K562 (cell line): Measurements from ENCODE around the gene CLDND1.

Source experiments
- CC2D1A ChIP-seq: fragments of 450-650 bp; IDR thresholded peaks from 2 replicates; pipeline ENCODE4 v1.6.1; 2017; ENCODE audit warnings: mild to moderate bottlenecking
- POU5F1 ChIP-seq: fragments of 150-350 bp; IDR thresholded peaks from 2 replicates; pipeline ENCODE4 v1.6.1; 2014; ENCODE audit warnings: borderline replicate concordance, low read length, low read depth, mild to moderate bottlenecking; ENCODE audit not compliant: partially characterized antibody
- ZNF766 ChIP-seq: fragments of 200-800 bp; sonication (Bioruptor generic); conservative IDR thresholded peaks from 2 replicates; pipeline ENCODE4 v1.6.1; 2016; ENCODE audit warnings: missing genetic modification characterization, missing compliant biosample characterization
- TF ChIP-seq, protein P1 (sequence below), 2 experiments: fragments of 450-650 bp in 1 of 2; sonication (generic) in 1 of 2; formaldehyde crosslinking in 1 of 2; IDR thresholded peaks in 1 of 2; conservative IDR thresholded peaks in 1 of 2; 2 replicates each; pipeline versions ENCODE4 v1.6.1 to v1.8.1; 2016 to 2023; ENCODE audit warnings: mild to moderate bottlenecking in 2 of 2, moderate library complexity in 2 of 2, inconsistent platforms in 1 of 2, missing genetic modification reagents in 1 of 2
- TF ChIP-seq, protein P2 (sequence below), 3 experiments: IDR thresholded peaks in 2 of 3; conservative IDR thresholded peaks in 1 of 3; 2 replicates each; pipeline ENCODE4 v1.5.1; 2011 to 2012; ENCODE audit warnings: low read length in 3 of 3, mild to moderate bottlenecking in 3 of 3, control low read depth in 2 of 3, improper control_type of control experiment in 1 of 3, inconsistent platforms in 1 of 3, low read depth in 1 of 3, mixed read lengths in 1 of 3, moderate library complexity in 1 of 3; ENCODE audit not compliant: insufficient read depth in 2 of 3

DNA sequence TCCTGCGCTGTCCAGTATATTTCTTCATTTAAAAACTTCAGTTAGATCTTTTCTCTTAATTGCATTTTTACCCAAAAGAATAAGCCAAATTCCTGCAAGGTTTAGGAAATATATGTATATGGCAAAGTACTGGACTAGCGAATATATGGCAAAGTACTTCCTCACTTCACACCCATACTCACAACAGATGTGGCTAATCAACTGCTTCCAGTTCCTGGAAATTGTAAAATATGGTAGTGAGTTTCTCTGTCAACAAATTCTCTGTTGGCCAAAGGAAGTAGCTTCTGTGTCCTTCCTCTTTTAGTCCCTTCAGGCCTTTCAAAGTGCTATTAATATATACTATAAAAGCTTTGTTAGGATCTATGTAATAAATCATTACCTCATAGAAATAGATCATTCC is 31.1 kb upstream of the CLDND1 start:
- TF ChIP-seq CC2D1A (no peak), ZNF766 (CRISPR knock-in tag) (no peak), POU5F1 (no peak)
- TF ChIP-seq, protein P1, sequence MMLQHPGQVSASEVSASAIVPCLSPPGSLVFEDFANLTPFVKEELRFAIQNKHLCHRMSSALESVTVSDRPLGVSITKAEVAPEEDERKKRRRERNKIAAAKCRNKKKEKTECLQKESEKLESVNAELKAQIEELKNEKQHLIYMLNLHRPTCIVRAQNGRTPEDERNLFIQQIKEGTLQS (IDR thresholded peaks at IDR 0.05): no peak
- TF ChIP-seq, protein P1 (CRISPR knock-in tag; conservative IDR thresholded peaks at IDR 0.05): no peak
- TF ChIP-seq, protein P2, sequence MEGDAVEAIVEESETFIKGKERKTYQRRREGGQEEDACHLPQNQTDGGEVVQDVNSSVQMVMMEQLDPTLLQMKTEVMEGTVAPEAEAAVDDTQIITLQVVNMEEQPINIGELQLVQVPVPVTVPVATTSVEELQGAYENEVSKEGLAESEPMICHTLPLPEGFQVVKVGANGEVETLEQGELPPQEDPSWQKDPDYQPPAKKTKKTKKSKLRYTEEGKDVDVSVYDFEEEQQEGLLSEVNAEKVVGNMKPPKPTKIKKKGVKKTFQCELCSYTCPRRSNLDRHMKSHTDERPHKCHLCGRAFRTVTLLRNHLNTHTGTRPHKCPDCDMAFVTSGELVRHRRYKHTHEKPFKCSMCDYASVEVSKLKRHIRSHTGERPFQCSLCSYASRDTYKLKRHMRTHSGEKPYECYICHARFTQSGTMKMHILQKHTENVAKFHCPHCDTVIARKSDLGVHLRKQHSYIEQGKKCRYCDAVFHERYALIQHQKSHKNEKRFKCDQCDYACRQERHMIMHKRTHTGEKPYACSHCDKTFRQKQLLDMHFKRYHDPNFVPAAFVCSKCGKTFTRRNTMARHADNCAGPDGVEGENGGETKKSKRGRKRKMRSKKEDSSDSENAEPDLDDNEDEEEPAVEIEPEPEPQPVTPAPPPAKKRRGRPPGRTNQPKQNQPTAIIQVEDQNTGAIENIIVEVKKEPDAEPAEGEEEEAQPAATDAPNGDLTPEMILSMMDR (IDR thresholded peaks at IDR 0.05 in 2 of 3, conservative IDR thresholded peaks at IDR 0.05 in 1 of 3; ENCODE audit: insufficient read depth in 2 of 3, low read depth in 1 of 3, low read length in 3 of 3): no peak
